Activated gamma-delta T cell treated with anti-CD3 and anti-CD28 coated beads, Interleukin-2, amount 50 U/mL, for 16 hours (primary cell): ENCODE measurements around the gene TXNRD2.
"Not testable (repeated sequence)": the region's sequence is repeated elsewhere in the genome, so short reads cannot be mapped to it uniquely, and the experiment has no call there.

Experiments
- DNase-seq: peaks from one replicate; pipeline ENCODE4 v3.0.0-alpha.2; 2020; ENCODE audit warnings: low read depth

Gene TXNRD2

DNA sequence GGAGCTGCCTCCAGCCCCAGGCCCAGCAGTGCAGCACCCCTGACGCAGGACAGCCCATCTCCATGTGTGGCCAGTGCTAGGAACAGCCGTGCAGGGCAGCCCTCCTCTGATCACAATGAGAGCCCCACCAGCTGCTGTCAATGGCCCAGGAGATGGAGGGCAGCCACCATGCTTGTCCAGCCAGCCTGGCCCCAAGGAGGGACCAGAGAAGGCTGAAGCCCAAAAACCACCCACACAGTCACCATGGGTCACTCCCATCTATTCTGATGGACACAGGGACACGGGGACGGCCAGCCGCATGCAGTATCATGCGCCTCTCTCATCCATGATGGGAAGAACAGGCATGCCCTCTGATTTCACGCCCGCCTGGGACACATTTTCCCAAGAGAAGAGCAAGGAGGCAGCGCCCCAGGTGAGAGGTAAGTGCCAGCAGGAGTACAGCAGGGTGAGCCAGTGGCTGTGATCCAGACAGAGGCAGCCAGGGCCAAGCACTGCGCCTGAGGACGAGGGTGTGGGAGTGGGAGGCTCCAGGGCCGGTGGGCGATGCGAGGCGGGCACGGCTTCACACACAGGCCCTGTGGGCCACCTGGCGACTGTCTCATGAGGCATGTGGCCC, 53.4 kb downstream of the TXNRD2 start:
- DNase-seq, result no peak

DNA sequence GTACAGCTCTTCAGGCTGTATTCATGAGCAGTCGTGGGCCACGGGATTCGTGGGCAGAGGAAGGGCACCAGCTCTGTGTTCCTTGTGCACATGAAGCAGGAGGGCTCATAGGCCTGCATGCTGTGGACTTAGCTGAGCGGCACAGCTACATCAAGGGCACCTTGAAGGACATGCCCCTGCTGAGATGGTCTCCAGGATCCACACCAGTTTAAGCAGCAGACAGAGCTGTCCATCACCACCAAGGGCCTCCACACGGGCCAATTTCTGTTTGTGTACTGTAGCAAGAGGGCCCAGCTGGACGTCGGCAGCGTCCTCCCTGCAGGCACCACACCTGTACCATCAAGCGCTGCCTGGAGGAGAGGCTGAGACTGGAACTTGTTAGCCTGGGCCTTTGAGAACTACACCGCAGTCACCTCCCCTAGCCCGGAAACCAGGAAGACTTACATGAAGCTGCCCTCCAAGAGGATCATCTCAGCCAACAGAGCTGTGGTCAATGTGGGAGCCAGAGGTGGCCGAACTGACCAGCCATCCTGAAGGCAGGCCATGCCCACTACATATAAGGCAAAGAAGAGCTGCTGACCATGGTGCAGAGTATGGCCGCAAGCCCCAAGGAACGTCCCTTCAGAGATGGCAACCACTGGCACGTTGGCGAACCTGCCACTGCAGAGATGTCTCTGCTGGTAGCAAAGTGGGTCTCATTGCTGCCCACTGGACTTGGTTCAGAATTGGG, 54.2 kb downstream of the TXNRD2 start:
- no peak for DNase-seq

GRCh38 chr22:19886605-19887255, 54.9 kb downstream of the TXNRD2 start:
- no peak for DNase-seq

GRCh38 chr22:19885841-19886592, 55.6 kb downstream of the TXNRD2 start:
- DNase-seq, result no peak

DNA sequence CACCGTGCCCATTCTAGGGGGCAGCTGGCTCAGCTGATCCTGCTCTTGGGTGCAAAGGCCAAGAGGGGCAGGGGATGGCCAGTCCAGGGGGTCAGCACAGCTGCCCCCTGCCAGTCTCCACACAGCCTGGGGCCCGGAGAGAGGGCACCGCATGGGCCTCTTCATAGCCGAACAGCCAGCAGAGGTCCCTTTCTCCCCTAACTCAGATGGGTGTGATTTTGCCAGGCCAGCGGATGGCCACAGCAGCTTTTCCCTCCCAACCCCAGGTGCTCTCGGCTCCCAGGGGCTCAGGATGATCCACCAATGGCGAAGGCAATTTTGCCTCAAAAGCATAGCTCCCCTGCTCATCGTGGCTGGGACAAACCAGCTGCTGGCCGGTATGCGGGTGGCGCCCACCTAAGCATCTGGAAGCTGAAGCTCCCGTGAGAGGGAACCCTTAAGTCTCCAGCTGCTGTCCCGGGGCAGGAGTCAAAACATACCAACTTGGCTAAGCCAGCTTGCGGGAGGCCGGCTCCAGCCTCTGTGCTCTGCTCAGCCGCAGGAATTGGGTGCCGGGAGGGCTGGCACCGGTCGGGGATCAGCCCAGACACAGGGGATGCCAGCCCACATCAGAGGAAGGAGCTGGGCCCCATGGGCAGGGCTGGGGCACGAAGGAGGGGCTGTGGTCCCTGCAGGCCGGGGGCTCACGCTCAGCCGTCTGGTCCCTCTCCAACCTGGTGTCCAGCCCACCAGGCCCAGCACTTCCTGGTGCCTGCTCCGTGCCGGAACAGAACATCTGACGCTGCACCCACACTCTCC, 56.5 kb downstream of the TXNRD2 start:
- DNase-seq, result no peak

DNA sequence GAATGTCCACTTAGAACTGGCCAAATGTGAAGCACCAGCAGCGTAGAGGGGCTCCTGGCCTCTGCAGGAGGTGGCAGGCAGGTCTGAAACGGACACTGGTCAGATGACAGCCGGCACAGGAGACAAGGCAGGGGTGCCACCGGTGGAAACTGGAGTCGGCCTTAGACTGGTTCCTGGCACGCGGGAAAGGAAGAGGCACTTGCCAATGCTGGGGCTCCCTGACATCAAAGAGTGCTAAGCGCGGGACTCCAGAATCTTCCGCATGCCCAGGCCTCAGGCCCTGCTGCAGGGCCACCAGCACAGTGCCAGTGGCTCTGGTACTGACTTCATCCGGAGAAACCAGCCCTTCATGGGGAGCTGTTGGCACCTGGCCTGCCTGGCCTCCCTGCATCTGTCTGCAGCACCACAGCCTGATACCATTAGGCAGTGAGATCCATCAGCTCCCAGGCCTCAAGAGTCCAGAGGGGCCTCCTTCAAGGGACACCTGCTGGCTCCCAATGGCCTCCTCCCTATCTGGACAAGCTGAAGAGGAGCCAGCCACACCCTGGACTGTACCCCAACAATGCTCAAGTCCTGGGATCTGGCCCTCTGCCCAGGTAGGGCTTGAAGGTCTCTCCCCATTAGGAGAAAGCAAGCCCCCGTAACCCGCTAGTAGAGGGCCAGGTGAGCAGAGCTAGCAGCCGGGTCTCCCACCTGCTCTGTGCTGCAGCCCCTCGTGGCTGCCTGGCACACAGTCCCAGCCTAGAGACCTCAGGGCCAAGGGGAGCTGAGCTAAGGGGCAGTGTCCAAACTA, 57.3 kb downstream of the TXNRD2 start:
- DNase-seq, result no peak

- DNase-seq, result not testable (repeated sequence)
These were observed 58.2 kb downstream of the TXNRD2 start for GRCh38 chr22:19883446-19883845.

DNA sequence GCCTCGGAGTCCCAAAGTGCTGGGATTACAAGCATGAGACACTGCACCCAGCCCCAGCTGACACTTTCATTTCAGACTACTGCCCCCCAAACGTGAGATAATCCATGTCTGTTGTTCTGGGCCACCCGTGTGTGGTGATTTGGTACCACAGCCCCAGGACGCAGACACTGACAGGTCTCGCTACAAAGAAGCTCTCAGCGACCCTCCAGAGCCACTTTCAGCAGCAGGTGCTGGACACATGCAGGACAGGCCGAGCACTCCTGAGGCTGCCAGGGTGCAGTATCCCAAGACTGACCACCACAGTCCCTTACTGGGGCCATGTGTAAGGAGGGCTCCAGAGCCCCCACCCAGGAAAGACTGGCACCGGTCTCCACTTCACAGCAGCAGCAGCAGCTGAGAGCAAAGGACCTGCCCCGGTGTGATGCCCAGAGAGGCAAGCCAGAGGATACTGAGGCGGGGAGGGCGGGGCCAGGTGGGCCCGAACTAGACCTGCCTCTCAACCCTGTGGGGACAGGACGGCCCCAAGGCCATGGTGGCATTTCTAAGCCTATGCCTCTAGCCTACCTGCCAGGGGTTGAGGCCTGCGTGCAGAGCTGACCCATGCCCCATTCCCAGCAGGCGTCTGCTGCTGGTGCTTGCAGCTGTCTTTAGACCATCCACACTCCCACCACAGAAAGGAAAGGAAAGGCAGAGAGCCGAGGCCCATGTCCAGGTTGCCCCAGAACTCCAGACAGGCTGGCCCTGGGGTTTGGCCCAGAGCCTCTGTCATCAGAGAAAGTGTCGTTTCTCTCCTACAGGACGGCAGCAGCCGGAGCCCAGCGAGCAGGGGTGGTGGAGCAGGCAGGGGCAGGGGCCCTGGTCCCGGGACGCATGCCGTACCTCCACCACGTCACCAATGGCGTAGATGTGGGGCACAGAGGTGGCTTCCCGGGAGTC, 58.9 kb downstream of the TXNRD2 start:
- DNase-seq, result no peak

DNA sequence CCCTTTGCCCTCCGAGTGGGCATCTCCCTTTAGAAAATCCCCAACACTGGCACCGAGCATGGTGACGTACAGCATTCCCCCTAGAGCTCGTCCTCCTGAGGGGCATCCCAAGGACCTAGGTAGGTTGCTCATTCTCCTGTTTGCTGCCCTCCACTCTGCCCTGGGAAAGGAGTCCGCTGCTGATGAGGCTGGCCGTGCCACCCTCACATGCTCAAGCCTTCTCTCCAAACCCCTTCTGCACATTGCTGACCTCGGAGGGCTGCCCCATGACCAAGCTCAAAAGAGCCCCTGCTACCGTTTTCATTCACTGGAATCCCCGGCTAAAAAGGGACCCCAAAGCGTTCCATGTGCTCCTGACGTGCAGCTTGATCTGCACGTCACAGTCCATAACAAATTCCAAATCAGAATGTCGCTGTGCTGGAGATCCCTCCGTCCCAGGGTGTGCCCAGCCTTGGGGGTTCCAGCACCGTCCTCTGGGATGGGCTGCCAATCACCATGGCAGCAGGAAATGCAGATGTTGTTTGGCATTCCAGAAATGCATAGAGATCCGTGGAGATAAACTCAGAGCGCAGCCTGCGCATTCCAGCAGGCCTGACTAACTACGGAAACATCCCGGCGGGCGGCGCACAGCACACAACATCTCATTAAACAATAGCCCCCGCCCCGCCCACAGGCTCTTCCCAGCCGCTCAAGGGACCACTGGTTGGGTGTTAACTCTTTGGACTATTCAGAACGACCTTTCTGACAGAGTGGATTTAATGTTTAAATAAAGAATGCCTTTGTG, 60.6 kb downstream of the TXNRD2 start:
- DNase-seq, result no peak

- no peak for DNase-seq
These were observed 61.4 kb downstream of the TXNRD2 start for GRCh38 chr22:19879992-19880785.

DNA sequence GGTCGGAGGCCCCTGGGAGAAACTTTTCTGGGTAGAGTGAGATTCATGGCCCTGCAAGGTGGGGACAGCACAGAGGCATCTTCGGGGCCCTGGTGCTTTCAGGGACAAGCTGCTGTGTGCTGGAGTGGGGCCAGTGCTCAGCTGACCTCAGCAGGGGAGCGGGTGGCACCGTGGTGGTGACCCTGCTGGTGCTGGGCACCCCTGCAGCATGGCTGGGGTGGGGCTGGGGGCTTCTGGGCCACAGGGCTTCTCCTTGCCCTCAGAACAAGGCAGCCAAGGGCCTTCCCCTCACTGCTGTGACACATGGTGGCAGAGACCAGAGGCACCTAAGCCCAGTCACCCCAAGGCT, 62.0 kb downstream of the TXNRD2 start:
- DNase-seq, result no peak

GRCh38 chr22:19879246-19879570, 62.4 kb downstream of the TXNRD2 start:
- DNase-seq, result no peak

DNA sequence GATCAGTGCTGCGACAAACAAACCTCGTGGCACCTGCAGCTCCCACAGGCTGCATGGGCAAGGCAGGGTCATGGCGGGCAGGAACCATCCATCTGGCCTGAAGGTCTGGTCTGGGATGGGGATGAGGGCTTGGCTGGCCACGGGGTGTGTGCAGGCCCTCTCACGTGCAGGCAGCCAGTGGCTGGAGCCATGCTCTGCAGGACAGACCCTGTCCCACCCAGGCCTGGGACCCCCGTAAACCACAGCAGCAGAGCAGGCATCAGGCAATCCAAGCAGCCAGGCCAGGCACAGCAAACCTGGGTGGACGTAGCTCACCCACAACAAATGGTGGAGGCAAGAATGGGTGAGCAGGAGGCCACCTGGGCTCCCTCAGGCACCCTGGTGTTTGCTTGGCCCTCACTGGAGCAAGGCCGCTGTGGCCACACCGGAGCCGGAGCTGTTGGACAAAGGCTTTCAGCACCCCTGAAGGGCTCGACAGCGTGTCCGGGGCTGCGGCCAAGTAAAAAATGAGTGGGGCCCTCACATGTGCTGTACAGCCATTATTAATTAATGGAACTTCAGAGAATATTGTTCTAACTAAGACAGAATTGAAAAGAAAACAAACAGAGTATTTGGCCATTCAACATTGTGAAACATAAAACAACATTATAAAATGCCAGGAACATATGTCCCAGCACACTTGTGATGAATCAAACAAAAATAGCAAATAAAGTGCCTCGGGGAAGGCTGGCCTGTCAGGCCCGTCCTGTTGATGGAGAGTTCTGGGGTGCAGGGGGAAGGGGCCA, 63.0 kb downstream of the TXNRD2 start:
- no peak for DNase-seq

- no peak for DNase-seq
These were observed 63.8 kb downstream of the TXNRD2 start for GRCh38 chr22:19877626-19878339.

DNA sequence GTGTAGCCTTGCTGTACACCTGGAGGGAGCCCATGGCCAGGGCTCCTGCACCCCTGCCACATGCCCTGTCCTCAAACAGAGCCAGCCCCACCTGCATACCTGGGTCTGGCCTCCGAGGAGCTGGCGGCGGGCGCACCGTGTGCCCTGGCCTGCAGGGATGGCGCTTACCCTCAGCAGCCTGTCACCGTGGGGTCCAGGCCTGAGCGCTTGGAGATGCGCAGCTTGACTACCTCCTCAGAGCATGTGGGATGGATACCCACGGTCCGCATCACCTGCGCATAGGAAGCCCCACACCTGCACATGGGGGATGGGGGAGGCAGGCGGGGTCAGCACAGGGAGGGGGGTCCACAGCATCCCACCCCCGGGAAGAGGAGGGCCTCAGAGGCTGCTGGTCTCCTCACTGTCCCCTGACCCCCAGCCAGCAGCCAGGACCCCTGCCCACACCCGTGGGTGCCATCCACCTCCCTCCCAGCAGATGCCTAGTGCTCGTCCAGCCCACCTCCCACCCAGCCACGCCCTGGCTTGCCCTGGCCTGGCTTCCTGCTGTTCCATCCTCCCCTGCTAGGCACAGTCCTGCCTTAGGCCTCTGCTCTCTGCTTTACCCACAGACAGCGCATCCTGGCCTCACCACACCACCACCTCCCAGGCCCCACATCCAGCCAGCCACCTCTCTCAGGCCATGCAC, 64.5 kb downstream of the TXNRD2 start:
- DNase-seq, result no peak

DNA sequence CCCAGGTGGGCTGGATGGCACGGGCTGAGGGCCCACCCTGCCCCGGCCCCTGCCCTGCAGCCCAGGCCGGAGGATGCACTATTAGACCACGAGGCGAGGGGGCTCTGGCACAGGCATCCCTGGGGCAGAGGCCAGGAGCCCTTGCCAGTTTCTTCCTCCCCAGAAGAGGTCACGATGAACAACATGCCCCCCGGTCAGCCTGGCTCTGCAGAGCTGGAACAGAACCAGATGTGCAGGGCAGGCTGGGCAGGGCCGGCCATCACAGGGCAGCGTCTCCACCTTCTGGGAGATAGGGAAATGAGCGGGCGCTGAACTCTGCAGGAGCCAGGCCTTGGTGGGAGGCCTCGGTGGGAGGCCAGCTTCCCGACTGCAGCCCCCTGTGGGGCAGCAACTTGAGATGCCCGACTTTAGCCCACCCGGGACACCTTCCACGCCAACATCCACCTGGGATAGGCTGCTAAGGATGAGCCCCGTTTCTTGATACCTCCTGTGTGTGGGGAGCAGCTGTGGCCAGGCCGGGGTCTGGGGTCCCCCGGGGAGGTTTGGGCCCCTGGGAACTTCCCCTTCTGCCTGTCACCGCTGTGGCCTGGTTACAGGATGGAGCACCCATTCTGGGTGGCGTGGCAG, 65.2 kb downstream of the TXNRD2 start:
- no peak for DNase-seq
